IPS DF 4.7 (cell line): Measurements from ENCODE around the gene TMEM108.

ENCODE experiments used
- DNase-seq: peaks from one replicate; pipeline ENCODE4 v3.0.0-alpha.2; 2013; ENCODE audit warnings: low spot score; ENCODE audit errors: extremely low read depth

Gene TMEM108

DNA sequence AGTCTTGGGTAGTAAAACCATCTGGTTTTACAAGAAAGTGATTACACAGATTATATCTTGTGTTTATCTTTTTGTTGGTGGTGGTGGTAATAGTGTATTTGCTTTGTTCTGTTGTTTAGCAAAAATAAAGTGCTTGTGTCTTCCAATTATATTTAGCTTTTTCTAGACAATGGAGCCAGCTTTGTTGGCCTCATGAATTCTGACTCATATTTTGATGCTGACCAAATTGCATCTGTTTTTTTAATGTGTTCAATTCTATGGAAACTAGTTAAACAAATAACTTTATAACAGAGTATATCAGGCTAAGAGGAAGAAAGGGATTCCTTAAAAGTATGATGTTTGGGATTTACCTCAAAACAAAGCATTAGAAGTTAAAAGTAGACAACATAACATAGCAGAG lies 292.3 kb downstream of the TMEM108 start:
- no peak for DNase-seq

DNA sequence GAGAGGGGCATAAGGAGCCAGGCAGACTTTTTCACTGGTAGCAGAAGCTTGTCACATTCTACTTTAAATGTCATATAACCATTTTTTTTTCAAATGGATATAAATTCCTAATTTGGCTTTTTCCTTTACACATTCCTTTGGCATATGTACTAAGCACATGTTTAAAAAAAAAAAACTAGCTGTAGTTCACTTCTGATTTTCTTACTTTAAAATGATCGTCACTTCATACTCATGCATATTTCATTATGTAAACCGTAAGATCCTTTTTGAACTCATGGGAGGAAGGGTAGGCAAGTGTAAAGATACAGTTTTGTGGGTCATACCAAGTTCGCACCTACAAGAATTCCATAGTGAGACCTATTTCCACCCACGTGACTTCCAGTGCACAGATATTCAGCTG lies 316.5 kb downstream of the TMEM108 start:
- no peak for DNase-seq

DNA sequence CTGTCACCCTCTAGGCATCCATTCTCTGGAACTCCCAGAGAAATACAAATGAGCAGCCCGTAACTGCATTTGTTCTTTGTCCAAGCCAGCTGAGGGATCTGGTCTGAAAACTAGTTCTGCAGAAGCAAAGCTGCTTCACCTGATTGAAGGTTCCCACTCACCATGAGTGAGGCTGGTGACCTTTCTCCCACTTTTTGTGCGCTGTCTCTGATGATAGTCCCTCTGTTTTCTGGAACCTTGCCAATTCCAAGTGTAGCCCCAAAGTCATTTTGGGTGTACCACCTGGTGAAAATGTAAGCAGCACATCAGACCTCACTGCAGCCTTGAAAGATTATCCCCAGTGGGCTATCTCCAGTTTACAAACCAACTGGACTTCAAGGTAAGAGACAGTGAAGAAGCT lies 322.3 kb downstream of the TMEM108 start:
- DNase-seq: no peak

DNA sequence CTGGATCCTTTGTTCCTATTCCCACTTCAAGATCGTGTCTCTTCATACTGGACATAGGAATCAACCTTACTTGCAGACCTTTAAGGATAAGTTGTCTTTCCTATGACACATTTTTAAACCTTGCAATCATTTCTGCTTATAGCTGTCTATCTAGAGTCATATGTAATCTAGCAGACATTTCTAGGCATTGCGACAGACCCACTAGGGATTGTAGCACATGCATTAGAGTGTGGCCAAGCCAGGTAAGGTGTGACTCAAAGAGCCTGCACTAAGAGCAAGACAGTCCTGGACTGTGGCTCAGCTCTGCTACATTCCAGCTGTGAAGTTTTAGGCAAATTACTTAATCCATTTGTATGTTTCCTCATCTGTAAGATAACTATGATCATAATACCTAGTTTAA lies 322.8 kb downstream of the TMEM108 start:
- DNase-seq: no peak

DNA sequence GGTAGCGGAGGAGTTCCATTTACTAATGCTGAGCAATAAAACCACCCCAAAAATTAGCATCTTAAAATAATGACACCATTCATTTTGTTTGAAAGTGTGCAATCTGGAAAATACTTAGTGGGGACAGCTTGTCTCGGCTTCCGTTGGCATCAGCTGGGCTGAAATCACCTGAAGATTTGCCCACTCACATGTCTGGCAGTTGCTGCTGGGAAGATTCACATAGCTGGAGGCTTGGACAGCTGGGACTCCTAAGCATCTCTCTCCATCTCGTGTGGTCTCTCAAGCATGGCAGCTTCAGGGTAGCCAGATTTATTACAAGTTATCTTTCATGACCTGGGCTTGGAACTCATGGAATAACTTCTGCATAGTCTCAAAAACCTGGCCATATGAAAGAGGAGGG lies 323.2 kb downstream of the TMEM108 start:
- no peak for DNase-seq

DNA sequence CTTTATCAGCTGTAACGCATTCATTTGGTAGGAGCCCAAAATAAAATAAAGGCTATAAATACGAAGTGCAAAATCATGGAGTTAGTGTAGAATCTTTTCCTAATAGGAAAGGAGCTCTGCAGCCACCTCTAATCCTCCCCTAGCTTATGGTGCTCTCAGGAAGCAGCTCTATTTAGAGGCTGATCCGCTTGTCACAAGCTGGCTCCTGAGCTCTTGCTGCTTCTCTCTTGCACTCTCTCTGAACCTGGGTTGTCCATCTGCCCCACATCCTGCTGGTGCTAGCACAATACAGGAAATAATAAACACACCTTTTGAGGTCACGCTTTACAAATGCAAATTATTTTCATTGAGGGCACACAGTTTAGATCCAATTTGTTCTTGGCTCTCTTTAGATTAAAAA lies 324.3 kb downstream of the TMEM108 start:
- DNase-seq: no peak

DNA sequence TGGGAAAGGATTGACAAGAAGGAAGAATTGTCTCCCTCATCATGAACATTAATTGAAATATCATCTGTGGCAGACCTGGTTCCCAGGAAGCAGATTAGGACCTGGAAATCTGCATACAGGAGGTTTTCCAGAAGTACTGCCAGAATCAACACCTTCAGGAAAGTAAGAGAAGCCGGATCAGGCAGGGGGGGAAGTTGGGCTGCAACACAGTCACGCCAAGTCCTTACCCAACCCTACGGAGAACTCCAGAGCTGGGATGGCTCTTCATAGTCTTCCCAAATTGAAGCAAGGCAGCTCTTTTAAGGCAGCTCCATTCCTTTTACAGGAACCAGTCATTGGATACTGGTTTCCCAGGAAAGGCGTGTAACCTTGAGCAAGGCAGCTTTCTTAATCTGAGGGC lies 326.5 kb downstream of the TMEM108 start:
- no peak for DNase-seq

DNA sequence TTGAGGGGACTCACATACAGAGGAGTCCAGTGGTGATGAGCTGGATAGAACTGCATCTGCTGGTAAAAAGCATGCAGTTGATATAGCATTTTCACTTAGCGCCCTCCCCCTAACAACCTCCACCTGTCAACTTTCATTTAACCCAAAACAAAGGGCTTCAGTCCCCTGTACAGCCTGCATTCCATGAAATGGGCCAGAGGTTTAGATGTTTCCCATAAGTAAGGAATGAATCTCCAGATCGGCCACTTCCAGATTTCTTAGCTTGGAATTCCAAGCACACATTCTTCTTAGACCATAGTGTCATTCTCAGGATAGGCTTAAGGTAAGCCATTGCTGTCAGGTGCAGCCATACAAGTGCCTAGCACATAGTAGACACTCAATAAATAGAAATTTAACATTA lies 328.7 kb downstream of the TMEM108 start:
- no peak for DNase-seq

DNA sequence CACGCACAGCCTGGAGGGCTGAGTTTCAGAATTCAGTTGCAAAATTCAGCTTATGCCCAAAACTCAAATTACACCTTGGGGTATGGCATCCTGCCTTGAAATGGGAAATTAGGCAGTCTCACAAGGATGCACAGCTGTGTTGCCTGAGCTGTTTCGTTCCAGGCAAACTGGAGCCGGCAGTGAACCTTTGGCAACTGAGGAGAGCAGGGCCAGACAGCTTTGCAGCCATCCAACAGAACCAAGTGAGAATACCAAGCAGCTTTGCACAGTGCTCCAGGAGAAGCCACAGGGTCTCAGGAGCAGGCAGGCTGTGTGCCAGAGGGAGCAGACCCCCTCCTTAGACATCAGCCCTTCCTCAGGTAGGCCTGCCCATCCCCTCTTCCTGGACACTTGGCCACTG lies 329.2 kb downstream of the TMEM108 start:
- no peak for DNase-seq

DNA sequence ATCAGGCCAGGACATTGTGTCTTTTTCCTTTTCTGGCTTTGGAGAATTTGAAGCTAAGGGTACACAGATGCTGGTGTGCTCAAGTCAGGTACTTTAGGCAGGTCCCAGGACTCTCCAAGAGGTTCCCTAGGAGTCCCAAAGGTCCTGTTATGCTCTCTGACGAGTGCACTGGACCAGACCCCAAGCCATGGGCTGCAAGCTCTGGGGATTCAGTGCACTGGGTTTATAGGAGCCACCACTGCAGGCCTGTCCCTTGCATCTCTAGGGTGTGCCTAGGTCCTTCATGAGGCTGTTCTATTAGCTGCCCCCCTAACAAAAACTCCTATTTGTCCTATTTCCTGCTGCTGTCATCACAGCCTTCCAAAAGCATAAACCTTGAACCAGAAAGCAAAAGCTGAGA lies 329.8 kb downstream of the TMEM108 start:
- no peak for DNase-seq

DNA sequence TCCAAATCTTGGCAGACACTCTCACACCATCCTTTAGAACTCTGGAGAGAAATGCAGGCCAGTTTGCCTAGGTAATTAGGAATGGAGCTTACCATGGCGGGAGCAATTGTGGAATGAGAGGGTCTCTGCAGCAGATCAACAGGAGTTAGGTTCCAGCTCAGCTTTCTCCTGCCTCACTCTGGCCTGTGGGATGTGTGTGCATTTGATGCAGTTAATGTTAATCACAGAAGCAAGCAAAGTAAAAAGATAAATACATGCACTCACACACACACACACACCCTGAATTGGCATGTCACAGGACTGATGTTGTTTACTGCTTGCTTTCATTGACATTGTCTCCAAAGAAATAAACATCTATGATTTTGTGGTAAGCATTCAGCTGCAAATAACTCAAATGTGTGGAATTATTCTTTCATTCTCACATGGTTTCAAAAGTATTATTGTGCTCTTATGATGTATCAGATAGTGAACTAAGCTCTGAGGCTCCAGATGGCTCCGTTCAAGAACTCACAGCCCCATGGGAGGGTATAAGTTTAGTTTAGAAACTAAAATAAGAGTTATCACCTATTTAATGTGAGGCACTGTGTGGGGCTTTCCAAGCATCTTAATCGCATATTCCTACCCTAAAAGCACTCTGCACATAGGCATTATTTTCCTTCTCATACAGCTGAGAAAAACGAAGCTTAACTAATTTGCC lies 330.3 kb downstream of the TMEM108 start:
- DNase-seq: no peak

DNA sequence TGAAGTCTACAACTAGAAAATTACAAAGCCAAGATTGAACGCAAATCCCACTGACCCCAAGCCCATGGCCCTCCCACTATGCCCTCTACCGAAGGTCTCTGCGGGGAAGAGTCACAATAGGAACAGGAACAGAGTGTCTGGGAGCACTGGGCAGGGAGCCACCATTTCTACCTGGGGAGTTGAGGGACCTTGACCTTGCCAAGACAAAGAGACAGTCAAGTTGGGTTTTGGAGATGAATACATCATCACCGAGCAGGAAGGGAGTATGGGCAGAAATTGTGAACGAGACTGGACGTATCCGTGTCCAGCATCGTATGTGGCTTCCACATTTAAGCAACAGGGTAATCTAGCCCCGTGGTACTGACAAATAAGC lies 330.9 kb downstream of the TMEM108 start:
- DNase-seq: no peak

DNA sequence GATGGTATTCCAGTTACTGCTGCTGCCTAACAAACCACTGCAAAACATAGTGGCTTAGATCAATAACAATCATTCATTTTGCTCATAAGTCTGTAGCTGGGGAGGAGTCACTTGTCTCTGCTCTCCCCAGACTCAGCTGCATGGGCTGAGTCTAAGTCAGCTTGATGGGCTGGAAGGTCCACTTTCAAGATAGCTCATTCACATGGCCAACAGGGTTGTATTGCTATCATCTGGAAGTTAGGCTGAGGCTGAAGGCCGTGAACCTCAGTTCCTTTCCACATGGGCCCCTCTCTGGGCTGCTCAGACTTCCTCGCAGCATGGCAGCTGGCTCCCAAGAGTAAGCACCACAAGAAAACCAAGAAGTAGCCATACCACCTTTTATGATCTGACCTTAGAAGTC lies 333.0 kb downstream of the TMEM108 start:
- DNase-seq: no peak

DNA sequence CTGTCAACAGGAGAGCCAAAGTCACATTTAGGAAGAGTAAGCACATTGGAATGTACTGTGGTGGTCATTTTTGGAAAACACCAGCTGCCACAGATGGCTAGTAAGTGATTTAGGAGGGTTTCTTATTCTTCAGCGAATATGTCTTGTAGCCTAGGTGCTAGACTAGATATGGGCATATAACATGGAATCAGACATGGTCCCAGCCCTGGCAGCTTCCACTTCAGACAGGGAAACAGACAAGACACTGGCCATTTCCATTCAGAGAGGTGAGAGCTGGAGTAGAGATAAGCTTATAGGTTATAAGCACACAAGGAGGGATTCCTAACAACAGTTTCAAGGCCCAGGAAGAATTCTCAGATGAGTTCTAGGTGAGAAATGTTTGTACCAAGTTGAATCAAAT lies 333.5 kb downstream of the TMEM108 start:
- DNase-seq: no peak

DNA sequence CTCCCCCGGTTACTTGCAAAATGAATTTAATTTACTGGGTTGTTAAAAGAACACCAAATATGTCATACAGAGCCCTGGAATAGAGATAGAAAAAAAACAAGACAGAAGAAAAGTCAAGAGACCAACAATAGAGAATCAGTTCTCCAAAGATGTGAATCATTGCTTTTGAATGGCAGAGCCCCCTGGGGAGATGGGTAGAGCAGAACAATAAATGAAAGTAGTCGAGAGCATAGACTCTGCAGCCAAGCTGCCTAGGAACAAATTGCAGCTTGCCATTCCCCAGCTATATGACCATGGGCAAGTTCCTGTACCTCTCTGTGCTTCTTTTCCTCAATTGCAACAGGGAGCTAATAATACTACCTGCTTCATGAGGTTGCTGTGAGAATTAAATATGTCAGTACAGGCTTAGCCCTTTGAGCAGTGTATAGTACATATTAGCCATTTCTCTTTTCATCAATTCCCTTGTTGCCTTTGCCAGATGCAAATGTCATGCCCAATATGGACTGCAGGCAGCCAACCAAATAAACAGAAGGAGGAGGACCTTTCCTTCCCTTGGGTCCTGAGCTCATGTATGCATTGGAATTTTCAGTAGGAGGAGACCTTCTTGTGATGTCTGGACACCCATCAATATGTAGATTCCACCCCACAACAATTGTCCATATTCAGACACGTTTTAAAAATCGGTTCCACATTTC lies 336.7 kb downstream of the TMEM108 start:
- no peak for DNase-seq

DNA sequence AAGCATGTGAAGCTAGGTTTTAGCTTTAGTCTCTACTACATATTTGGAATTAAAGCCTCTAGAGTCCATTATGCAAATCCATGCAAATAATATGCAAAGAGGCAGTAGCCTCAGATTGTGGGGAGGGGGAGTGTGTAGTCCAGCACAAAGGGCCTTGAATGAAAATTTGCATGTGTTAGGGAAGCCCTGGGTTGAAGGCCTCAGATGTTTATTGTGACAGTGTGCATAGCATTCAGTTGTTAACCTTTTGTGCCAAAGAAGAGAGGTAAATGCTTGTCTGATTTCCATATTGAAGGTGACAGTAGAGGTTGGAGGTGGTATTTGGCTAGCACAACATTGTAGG lies 337.2 kb downstream of the TMEM108 start:
- DNase-seq: no peak

DNA sequence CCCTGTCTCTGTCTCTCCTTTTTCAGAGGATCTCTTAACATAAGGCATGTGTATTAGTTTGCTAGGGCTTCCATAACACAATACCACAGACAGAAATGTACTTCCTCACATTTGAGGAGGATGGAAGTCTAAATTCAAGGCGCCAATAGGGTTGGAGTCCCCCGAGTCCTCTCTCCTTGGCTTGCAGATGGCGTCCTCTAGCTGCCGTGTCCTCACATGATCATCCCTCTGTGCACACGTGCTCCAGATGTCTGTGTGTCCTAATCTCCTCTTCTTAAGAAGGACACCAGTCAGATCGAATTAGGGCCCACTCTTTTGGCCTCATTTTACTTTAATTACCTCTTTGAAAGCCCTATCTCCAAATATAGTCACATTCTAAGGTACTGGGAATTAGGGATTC lies 338.6 kb downstream of the TMEM108 start:
- DNase-seq: no peak

DNA sequence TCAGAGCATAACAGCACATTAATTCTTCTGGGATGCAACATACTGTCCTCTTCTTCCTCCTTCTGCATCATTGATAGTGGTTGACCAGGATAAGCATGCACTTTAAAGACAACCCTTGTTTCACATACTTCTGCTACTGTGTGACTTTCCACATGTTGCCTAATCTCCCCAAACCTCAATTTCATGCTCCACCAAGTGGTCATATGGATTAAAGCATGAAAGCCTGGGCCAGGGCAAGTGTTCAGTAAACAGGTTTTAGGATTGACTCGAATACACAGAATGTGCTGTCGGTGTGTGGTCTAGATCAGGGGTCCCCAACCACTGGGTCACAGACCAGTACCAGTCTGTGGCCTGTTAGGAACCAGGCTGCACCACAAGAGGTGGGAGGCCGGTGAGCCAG lies 339.2 kb downstream of the TMEM108 start:
- no peak for DNase-seq

DNA sequence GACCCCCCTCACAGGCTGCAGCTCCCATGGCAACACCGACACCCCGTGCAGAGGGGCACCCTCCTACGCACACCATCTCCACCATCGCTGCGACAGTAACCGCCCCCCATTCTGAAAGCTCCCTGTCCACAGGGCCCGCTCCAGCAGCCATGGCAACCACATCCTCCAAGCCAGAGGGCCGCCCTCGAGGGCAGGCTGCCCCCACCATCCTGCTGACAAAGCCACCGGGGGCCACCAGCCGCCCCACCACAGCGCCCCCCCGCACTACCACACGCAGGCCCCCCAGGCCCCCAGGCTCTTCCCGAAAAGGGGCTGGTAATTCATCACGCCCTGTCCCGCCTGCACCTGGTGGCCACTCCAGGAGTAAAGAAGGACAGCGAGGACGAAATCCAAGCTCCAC lies 341.7 kb downstream of the TMEM108 start:
- DNase-seq: no peak

DNA sequence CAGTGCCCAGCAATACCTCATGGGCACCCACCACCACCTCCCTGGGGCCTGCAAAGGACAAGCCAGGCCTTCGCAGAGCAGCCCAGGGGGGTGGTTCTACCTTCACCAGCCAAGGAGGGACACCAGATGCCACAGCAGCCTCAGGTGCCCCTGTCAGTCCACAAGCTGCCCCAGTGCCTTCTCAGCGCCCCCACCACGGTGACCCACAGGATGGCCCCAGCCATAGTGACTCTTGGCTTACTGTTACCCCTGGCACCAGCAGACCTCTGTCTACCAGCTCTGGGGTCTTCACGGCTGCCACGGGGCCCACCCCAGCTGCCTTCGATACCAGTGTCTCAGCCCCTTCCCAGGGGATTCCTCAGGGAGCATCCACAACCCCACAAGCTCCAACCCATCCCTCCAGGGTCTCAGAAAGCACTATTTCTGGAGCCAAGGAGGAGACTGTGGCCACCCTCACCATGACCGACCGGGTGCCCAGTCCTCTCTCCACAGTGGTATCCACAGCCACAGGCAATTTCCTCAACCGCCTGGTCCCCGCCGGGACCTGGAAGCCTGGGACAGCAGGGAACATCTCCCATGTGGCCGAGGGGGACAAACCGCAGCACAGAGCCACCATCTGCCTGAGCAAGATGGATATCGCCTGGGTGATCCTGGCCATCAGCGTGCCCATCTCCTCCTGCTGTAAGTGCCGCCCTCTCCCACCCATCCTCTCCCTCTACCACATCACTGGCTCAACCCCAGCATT lies 342.5 kb downstream of the TMEM108 start:
- no peak for DNase-seq

DNA sequence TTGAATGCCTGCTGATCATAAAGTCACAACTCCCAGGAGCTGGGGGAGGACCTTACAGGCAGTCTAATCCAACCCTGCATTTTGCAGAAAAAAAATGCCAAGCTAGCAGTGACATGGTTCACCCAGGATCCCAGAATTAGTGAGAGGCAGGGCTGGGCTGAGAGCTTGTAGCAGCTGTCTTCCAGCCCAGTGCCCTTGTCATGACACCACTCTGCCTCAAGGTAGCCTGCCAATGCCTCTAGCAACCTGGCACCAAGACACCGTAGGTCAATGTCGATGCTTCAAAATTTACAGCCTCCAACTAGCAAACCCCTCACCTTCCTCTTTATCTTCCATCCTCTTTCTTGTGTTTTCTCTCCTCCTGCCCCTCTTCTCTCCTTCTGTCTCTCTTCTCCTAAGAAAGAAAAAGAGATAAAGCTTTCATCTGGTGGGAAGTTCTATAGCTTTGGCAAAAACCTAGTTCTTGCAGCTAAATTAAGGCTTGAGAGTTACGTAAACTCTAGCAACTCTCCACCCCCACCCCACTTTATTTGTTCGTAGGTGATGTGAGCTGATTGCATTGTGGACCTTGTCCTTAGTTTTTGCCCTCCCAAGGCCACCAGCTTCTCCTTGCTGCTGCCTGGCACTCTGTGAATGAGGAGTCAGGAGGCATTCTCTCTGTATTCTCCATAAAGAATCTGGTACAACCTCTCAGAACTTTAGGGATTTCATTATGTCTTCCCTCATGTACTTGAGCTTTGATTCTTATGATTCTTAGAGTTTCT lies 343.3 kb downstream of the TMEM108 start:
- no peak for DNase-seq

DNA sequence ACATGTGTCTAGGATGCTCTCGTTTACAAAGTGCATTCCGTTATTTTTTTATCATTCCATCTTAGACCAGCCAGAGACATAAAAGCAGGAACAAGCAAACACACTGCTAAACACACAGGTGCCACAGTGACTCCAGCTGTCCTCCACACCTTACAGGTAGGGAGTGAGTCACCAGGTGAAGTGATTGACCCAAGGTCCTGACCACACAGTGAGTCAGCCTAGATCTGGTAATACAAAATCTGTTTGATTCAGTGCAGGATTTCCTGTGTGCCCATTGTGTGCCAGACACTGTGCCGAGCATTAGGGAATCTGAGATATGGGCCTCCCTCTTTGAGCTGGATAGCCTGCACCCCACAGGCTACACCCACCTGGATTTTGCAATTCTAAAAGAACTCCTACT lies 345.0 kb downstream of the TMEM108 start:
- no peak for DNase-seq
